HepG2 (cell line): ENCODE measurements around the gene KRTAP12-3. TPM values are rescaled to one million over a fixed set of nuclear protein-coding genes. Genes with fewer than 3 reads are reported as not detected.

Experiments
- ATAC-seq: fragments of 200-7000 bp; cut with Tn5 transposase; 3 replicates; pipeline ENCODE4 v1.9.1; 2020; ENCODE audit warnings: mild to moderate bottlenecking, moderate library complexity
- BruUV-seq: library from RNA; stranded (reverse); fragments of 400-500 nt; replicated peaks from 2 replicates; lab custom pipeline; 2021; lab: Mats Ljungman, UMichigan
- CTCF ChIA-PET: fragments of 300-600 bp; formaldehyde crosslinking; extraction: SDS; loops from one replicate; lab custom pipeline; 2021; ENCODE audit warnings: low total read pairs, inconsistent platforms, low intra/inter-chr PET ratio; lab: Yijun Ruan, JAX
- POLR2A ChIA-PET: fragments of 350-600 bp; sonication (Branson Sonifier 250); formaldehyde crosslinking; loops from one replicate; lab custom pipeline; 2020; ENCODE audit warnings: antibody characterized with exemption, inconsistent platforms; lab: Yijun Ruan, JAX
- DNase-seq: peaks from one replicate; pipeline ENCODE4 v3.0.0-alpha.2; 2015; ENCODE audit warnings: low spot score
- FAIRE-seq: peaks from 3 replicates; lab custom pipeline; 2011; peaks lifted over from hg19 to GRCh38; lab: Jason Lieb, UNC
- H2AFZ ChIP-seq: one replicate; pipeline ENCODE4 v1.6.1; 2011; ENCODE audit warnings: low read length, inconsistent platforms
- H3K27ac ChIP-seq: fragments of 300-600 bp; 3 replicates; pipeline ENCODE4 v1.8.0; 2011; ENCODE audit warnings: mixed run types, mild to moderate bottlenecking, mixed read lengths, low read length, inconsistent platforms; ENCODE audit not compliant: insufficient read depth; ENCODE audit errors: extremely low read length
- H3K27me3 ChIP-seq, 2 experiments: fragments of 200-600 bp in 1 of 2; 2 replicates in 1 of 2; 3 replicates in 1 of 2; pipeline versions ENCODE4 v1.6.0 to v1.8.0; 2011; ENCODE audit warnings: low read length in 2 of 2, mild to moderate bottlenecking in 2 of 2, moderate library complexity in 2 of 2, inconsistent platforms in 1 of 2; ENCODE audit not compliant: insufficient read depth in 2 of 2, control insufficient read depth in 1 of 2
- H3K36me3 ChIP-seq, 2 experiments: fragments of 200-600 bp in 1 of 2; replicated peaks in 1 of 2; 2 replicates in 1 of 2; 3 replicates in 1 of 2; pipeline versions ENCODE4 v1.5.1 to v1.8.0; 2011; ENCODE audit warnings: low read length in 2 of 2, inconsistent platforms in 1 of 2; ENCODE audit not compliant: insufficient read depth in 2 of 2, control insufficient read depth in 1 of 2
- H3K4me1 ChIP-seq: 2 replicates; pipeline ENCODE4 v1.5.1; 2012; ENCODE audit warnings: low read length, inconsistent platforms; ENCODE audit not compliant: insufficient read depth
- H3K4me2 ChIP-seq: 2 replicates; pipeline ENCODE4 v1.6.0; 2011; ENCODE audit warnings: low read depth, low read length, inconsistent platforms
- H3K4me3 ChIP-seq, 3 experiments: fragments of 200-600 bp in 1 of 3; sonication (generic), shearing (Covaris generic) in 1 of 3; replicated peaks in 1 of 3; 2 replicates each; pipeline ENCODE4 v1.5.1; 2011 to 2016; ENCODE audit warnings: low read length in 3 of 3, inconsistent platforms in 2 of 3, low read depth in 2 of 3, mild to moderate bottlenecking in 2 of 3, control low read depth in 1 of 3, mixed read lengths in 1 of 3; ENCODE audit not compliant: insufficient read depth in 1 of 3
- H3K79me2 ChIP-seq: one replicate; pipeline ENCODE4 v1.6.1; 2011; ENCODE audit warnings: low read length, inconsistent platforms; ENCODE audit not compliant: insufficient read depth
- H3K9ac ChIP-seq: 2 replicates; pipeline ENCODE4 v1.6.0; 2011; ENCODE audit warnings: mild to moderate bottlenecking, low read depth, low read length, inconsistent platforms; ENCODE audit not compliant: insufficient read depth
- H3K9me3 ChIP-seq: 2 replicates; pipeline ENCODE4 v1.5.1; 2012; ENCODE audit warnings: mild to moderate bottlenecking, low read length
- H4K20me1 ChIP-seq: 2 replicates; pipeline ENCODE4 v1.6.0; 2011; ENCODE audit warnings: inconsistent platforms, mild to moderate bottlenecking, low read length, moderate library complexity; ENCODE audit not compliant: insufficient read depth
- BCLAF1 ChIP-seq: fragments of 450-650 bp; IDR thresholded peaks from 2 replicates; pipeline ENCODE4 v1.6.1; 2017; ENCODE audit warnings: mild to moderate bottlenecking
- GATAD1 ChIP-seq: IDR thresholded peaks from 2 replicates; pipeline ENCODE4 v1.6.1; 2016; ENCODE audit warnings: missing genetic modification reagents, missing compliant biosample characterization
- KLF9 ChIP-seq: IDR thresholded peaks from 2 replicates; pipeline ENCODE4 v1.6.1; 2016; ENCODE audit warnings: low read depth
- NFKBIZ ChIP-seq: IDR thresholded peaks from 2 replicates; pipeline ENCODE4 v1.6.1; 2018; ENCODE audit warnings: missing genetic modification reagents, missing compliant biosample characterization
- NR2F6 ChIP-seq, 2 experiments: IDR thresholded peaks; 2 replicates each; pipeline ENCODE4 v1.6.1; 2016; ENCODE audit warnings: antibody characterized with exemption in 1 of 2, mild to moderate bottlenecking in 1 of 2
- PHB2 ChIP-seq: fragments of 450-650 bp; IDR thresholded peaks from 2 replicates; pipeline ENCODE4 v1.6.1; 2018; ENCODE audit not compliant: partially characterized antibody
- ZBTB26 ChIP-seq: IDR thresholded peaks from 2 replicates; pipeline ENCODE4 v1.6.1; 2016; ENCODE audit warnings: missing compliant biosample characterization, missing genetic modification reagents, borderline replicate concordance
- ZBTB34 ChIP-seq: sonication (generic); formaldehyde crosslinking; IDR thresholded peaks from 2 replicates; pipeline ENCODE4 v1.8.0; 2022; ENCODE audit warnings: mild to moderate bottlenecking, missing genetic modification reagents
- ZBTB4 ChIP-seq: sonication (generic); formaldehyde crosslinking; IDR thresholded peaks from 2 replicates; pipeline ENCODE4 v1.4.0; 2020; ENCODE audit warnings: missing genetic modification reagents, mild to moderate bottlenecking, borderline replicate concordance
- ZBTB43 ChIP-seq: sonication (generic); formaldehyde crosslinking; conservative IDR thresholded peaks from 2 replicates; pipeline ENCODE4 v1.4.0; 2020; ENCODE audit warnings: missing genetic modification reagents
- ZFP1 ChIP-seq: IDR thresholded peaks from 2 replicates; pipeline ENCODE4 v1.6.1; 2016
- ZFP36L1 ChIP-seq: sonication (generic); formaldehyde crosslinking; IDR thresholded peaks from 2 replicates; pipeline ENCODE4 v1.8.0; 2022; ENCODE audit warnings: mild to moderate bottlenecking, missing genetic modification reagents, moderate library complexity
- ZNF383 ChIP-seq: sonication (generic); formaldehyde crosslinking; IDR thresholded peaks from 2 replicates; pipeline ENCODE4 v1.4.0; 2020; ENCODE audit warnings: missing genetic modification reagents, mild to moderate bottlenecking, borderline replicate concordance
- WGBS: methylation state at CpG from one replicate; pipeline ENCODE4 v1.1.6; 2017; ENCODE audit warnings: low lambda C conversion rate; 5-methylcytosine and 5-hydroxymethylcytosine counted together
- in situ Hi-C: cut with HindIII; loops from 2 replicates; pipeline ENCODE4 v1.10.0; 2017; ENCODE audit warnings: low pct_unique_long_range_greater_than_20kb; ENCODE audit not compliant: extremely low pct_ligation_motif_present
- intact Hi-C: fragments of 100-400 bp; cut with micrococcal nuclease; formaldehyde crosslinking; loops from one replicate; pipeline ENCODE4 v1.10.0; 2022; ENCODE audit not compliant: unreplicated experiment
- polyA plus RNA-seq, 8 experiments: library from polyadenylated mRNA; depleted of rRNA in 3 of 8; stranded (reverse) in 7 of 8; unstranded in 1 of 8; fragments of >200 nt; fragmentation: Illumina TruSeq in 4 of 8; extraction: Trizol in 4 of 8; gene quantifications; 2 replicates each; pipeline versions ENCODE4 v1.2.1 to v1.2.3, GENCODE V29; 2011 to 2016; ENCODE audit warnings: low read depth in 4 of 8, missing spikeins in 1 of 8, mixed read lengths in 1 of 8; ENCODE audit not compliant: insufficient read depth in 1 of 8
- total RNA-seq, 5 experiments: library from RNA; depleted of rRNA; stranded (reverse); fragments of >200 nt; fragmentation: Illumina TruSeq; extraction: Trizol; gene quantifications; 2 replicates each; pipeline ENCODE4 v1.2.3, GENCODE V29; 2016; ENCODE audit warnings: low read depth in 1 of 5

Gene KRTAP12-3
- total and polyA plus RNA-seq, 2 of the 13 experiments (the other 11 are each of a cell fraction or from before 2014, with no cell fraction given) = not detected

- TF ChIP-seq ZBTB43 = no peak
- TF ChIP-seq PHB2 = no peak
Observed at GRCh38 chr21:44612029-44612486, 45.7 kb upstream of the KRTAP12-3 start, which contains the start of gene KRTAP10-8 (continued).

DNA sequence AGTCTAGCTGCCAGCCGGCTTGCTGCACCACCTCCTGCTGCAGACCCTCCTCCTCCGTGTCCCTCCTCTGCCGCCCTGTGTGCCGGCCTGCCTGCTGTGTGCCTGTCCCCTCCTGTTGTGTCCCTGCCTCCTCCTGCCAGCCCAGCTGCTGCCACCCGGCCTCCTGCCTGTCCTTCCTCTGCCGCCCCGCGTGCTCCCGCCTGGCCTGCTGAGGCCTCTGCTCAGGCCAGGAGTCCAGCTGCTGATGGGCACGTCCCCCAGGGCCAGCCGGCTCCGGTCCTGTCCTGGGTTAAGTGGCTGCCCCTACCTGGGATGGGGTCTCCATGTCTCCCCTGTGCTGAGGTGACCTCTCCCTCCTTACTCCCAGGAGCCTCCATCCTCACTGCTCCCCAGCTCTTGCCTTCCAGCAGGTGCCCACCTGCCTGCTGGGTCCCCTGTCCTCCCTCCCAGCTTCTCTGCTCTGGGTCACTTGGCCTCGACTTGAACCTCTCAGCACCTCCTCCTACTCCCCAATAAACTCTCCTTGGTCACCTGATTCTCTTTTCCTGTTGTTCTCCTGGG lies 45.0 kb upstream of the KRTAP12-3 start:
- no peaks in the 10 kb centered on the region for H3K4me1 ChIP-seq
- peaks cover 24% of the 10 kb centered on the region; the same call in 1 of the 2 replicates for H3K9me3 ChIP-seq
- ATAC-seq = no peak
- no TSS peak for BruUV-seq
- H3K27ac ChIP-seq = no peak overlapping the region
- intact Hi-C loops (no loop called here), in situ Hi-C loops (no loop called here)
- POLR2A ChIA-PET = no interaction called here
- H4K20me1 ChIP-seq = no peaks in the 10 kb centered on the region
- DNase-seq = no peak
- WGBS = 59% methylated on average over 9 of the region's 13 CpGs
- CTCF ChIA-PET = no interaction called here
- H2AFZ ChIP-seq = no peak overlapping the region
- H3K4me3 ChIP-seq = no peak overlapping the region
- peaks cover 2 to 28% of the 10 kb centered on the region in 2 experiments; a peak in 3 of 5 replicates for H3K27me3 ChIP-seq
- H3K36me3 ChIP-seq = no peaks in the 10 kb centered on the region
- H3K4me2 ChIP-seq = no peak overlapping the region
- FAIRE-seq = no peak
- no peaks in the 10 kb centered on the region for H3K79me2 ChIP-seq
- H3K9ac ChIP-seq = no peak overlapping the region
- no peak for TF ChIP-seq NR2F6 (IDR thresholded peaks at IDR 0.05)
- no peak for TF ChIP-seq NR2F6 (CRISPR knock-in tag; IDR thresholded peaks at IDR 0.05)
- TF ChIP-seq KLF9 (CRISPR knock-in tag) = no peak
- TF ChIP-seq ZFP1 (CRISPR knock-in tag) = no peak
- no peak for TF ChIP-seq NFKBIZ (CRISPR knock-in tag)
- TF ChIP-seq ZNF383 (CRISPR knock-in tag) = no peak
- TF ChIP-seq ZBTB26 (CRISPR knock-in tag) = no peak
- no peak for TF ChIP-seq ZBTB4 (CRISPR knock-in tag)
- TF ChIP-seq ZFP36L1 (CRISPR knock-in tag) = no peak
- TF ChIP-seq BCLAF1 = no peak
- no peak for TF ChIP-seq ZBTB34 (CRISPR knock-in tag)
- no peak for TF ChIP-seq GATAD1 (CRISPR knock-in tag)
